IPS-NIHi11 (cell line): ENCODE results near the gene NPIPA3.
"Not testable (repeated sequence)": the region's sequence is repeated elsewhere in the genome, so short reads cannot be mapped to it uniquely, and the experiment has no call there.

Experiments
- DNase-seq: peaks from one replicate; pipeline ENCODE4 v3.0.0; 2012; ENCODE audit warnings: mixed read lengths, low spot score

The NPIPA3 gene

GRCh38 chr16:14742273-14743128 lies 39.3 kb downstream of the NPIPA3 start, which contains the start of gene NPIPA2:
TSS of gene NPIPA2 (plus strand) at chr16:14742533. CDS start at chr16:14748066, 5,533 bp downstream.
- DNase-seq, result not testable (repeated sequence)

GRCh38 chr16:14773654-14774053 lies 70.4 kb downstream of the NPIPA3 start:
- DNase-seq, result not testable (repeated sequence)

GRCh38 chr16:14775624-14776023 lies 72.4 kb downstream of the NPIPA3 start:
- DNase-seq, result not testable (repeated sequence)
